ENCODE data around the gene FZD10.

The FZD10 gene

GRCh38 chr12:130166306-130166705 is 4.0 kb downstream of the FZD10 start:
- DNase-seq (ENCODE audit: insufficient read length, low spot score): no peak
- no peak for FAIRE-seq
- no peak for TF ChIP-seq CTCF (IDR thresholded peaks at IDR 0.05; ENCODE audit: insufficient read depth, missing control alignments)

- no peak for TF ChIP-seq CTCF (IDR thresholded peaks at IDR 0.05; ENCODE audit: insufficient read depth, missing control alignments)
- DNase-seq (ENCODE audit: insufficient read length, low spot score): no peak
- no peak for FAIRE-seq
Measured at GRCh38 chr12:130167537-130167936, 5.3 kb downstream of the FZD10 start.

GRCh38 chr12:130169256-130169655 is 7.0 kb downstream of the FZD10 start:
- FAIRE-seq (no peak), DNase-seq (ENCODE audit: insufficient read length, low spot score) (no peak)
- no peak for TF ChIP-seq CTCF (IDR thresholded peaks at IDR 0.05; ENCODE audit: insufficient read depth, missing control alignments)

GRCh38 chr12:130169924-130170323 is 7.7 kb downstream of the FZD10 start:
- TF ChIP-seq CTCF (IDR thresholded peaks at IDR 0.05; ENCODE audit: insufficient read depth, missing control alignments): no peak
- no peak for FAIRE-seq
- no peak for DNase-seq (ENCODE audit: insufficient read length, low spot score)

- DNase-seq (ENCODE audit: insufficient read length, low spot score) (no peak), FAIRE-seq (no peak)
- no peak for TF ChIP-seq CTCF (IDR thresholded peaks at IDR 0.05; ENCODE audit: insufficient read depth, missing control alignments)
Measured at GRCh38 chr12:130170611-130171010, 8.3 kb downstream of the FZD10 start.

GRCh38 chr12:130177635-130178242 is 15.5 kb downstream of the FZD10 start:
- no peak for DNase-seq (ENCODE audit: insufficient read length, low spot score)
- FAIRE-seq: no peak
- TF ChIP-seq CTCF (IDR thresholded peaks at IDR 0.05; ENCODE audit: insufficient read depth, missing control alignments): no peak

- no peak for TF ChIP-seq CTCF (IDR thresholded peaks at IDR 0.05; ENCODE audit: insufficient read depth, missing control alignments)
- FAIRE-seq (no peak), DNase-seq (ENCODE audit: insufficient read length, low spot score) (no peak)
Measured at GRCh38 chr12:130178282-130178681, 16.0 kb downstream of the FZD10 start.

All from D721Med (cell line).